Vagina (tissue), 2 donors: ENCODE results near the gene CNST. TPM values are rescaled to one million over a fixed set of nuclear protein-coding genes. Genes with fewer than 3 reads are reported as not detected.
"Not testable (repeated sequence)": the region's sequence is repeated elsewhere in the genome, so short reads cannot be mapped to it uniquely, and the experiment has no call there.

ENCODE experiments used
- DNase-seq, 2 donors: peaks; one replicate each; pipeline ENCODE4 v3.0.0-alpha.2; 2017; ENCODE audit errors: extremely low spot score in 2 of 2
- H3K27ac ChIP-seq: fragments of 200-600 bp; sonication (generic); one replicate; pipeline ENCODE4 v1.5.1; 2019
- H3K27me3 ChIP-seq: fragments of 200-600 bp; sonication (generic); one replicate; pipeline ENCODE4 v1.5.1; 2019
- H3K36me3 ChIP-seq, 2 donors: fragments of 200-600 bp; sonication (generic); one replicate each; pipeline ENCODE4 v1.5.1; 2017 to 2019
- H3K4me1 ChIP-seq: fragments of 200-600 bp; sonication (generic); one replicate; pipeline ENCODE4 v1.5.1; 2019
- H3K4me3 ChIP-seq, 2 donors: fragments of 200-600 bp; sonication (generic); 1 replicate in 1 of 2; 2 replicates in 1 of 2; pipeline ENCODE4 v1.5.1; 2016 to 2019
- H3K9me3 ChIP-seq: fragments of 200-600 bp; sonication (generic); one replicate; pipeline ENCODE4 v1.5.1; 2019
- CTCF ChIP-seq, 3 experiments: fragments of 450-650 bp in 2 of 3; fragments of 200-600 bp in 1 of 3; sonication (generic) in 1 of 3; IDR thresholded peaks; one replicate each; pipeline ENCODE4 v1.5.1; 2017 to 2019; ENCODE audit warnings: antibody characterized with exemption in 3 of 3, mild to moderate bottlenecking in 2 of 3, moderate library complexity in 2 of 3
- POLR2A ChIP-seq, 2 donors: fragments of 450-650 bp; IDR thresholded peaks; one replicate each; pipeline ENCODE4 v1.6.1; 2017; ENCODE audit warnings: antibody characterized with exemption in 2 of 2, mild to moderate bottlenecking in 2 of 2, moderate library complexity in 2 of 2
- POLR2AphosphoS5 ChIP-seq, 2 donors: sonication (generic); formaldehyde crosslinking; IDR thresholded peaks; one replicate each; pipeline ENCODE4 v1.9.0; 2017; ENCODE audit warnings: antibody characterized with exemption in 2 of 2, mild to moderate bottlenecking in 2 of 2, low read depth in 1 of 2; ENCODE audit not compliant: insufficient read depth in 1 of 2
- intact Hi-C: fragments of 100-400 bp; cut with DNase I; formaldehyde crosslinking; loops from one replicate; pipeline ENCODE4 v1.15.1; 2023
- total RNA-seq: library from RNA; depleted of rRNA; stranded (reverse); fragments of >200 nt; gene quantifications from one replicate; pipeline ENCODE4 v1.2.3, GENCODE V29; 2016

Gene CNST
- total RNA-seq, 1 donor from 2014 or later, result 20.6 TPM

GRCh38 chr1:246571309-246571708 lies 5.1 kb downstream of the CNST start:
- intact Hi-C loops, H3K9me3 ChIP-seq, H3K27me3 ChIP-seq, H3K4me3 ChIP-seq, DNase-seq, H3K36me3 ChIP-seq: not testable (repeated sequence)
- H3K4me1 ChIP-seq, result peaks cover 44% of the 10 kb centered on the region
- peak overlapping the region; percentile 74 for H3K27ac ChIP-seq
- TF ChIP-seq POLR2AphosphoS5 (IDR thresholded peaks at IDR 0.05; ENCODE audit: insufficient read depth in 1 of 2, low read depth in 1 of 2), result peak in 1 of 2 donors; percentile 64

GRCh38 chr1:246571953-246572352 lies 5.7 kb downstream of the CNST start:
- intact Hi-C loops, result loop anchor here (2.0 kb wide), 1 partner anchor 51 kb away; no protein-coding TSS in a partner anchor
- Histone ChIP-seq H3K27ac (peak overlapping the region; percentile 74), H3K4me1 (peaks cover 45% of the 10 kb centered on the region), H3K36me3 (no peaks in the 10 kb centered on the region), H3K27me3 (no peaks in the 10 kb centered on the region), H3K4me3 (no peak overlapping the region), H3K9me3 (no peaks in the 10 kb centered on the region)
- no peak for TF ChIP-seq CTCF (IDR thresholded peaks at IDR 0.05)
- no peak for DNase-seq

- Histone ChIP-seq H3K27ac (peak overlapping the region; percentile 74), H3K4me1 (peaks cover 43% of the 10 kb centered on the region), H3K36me3 (no peaks in the 10 kb centered on the region), H3K9me3 (no peaks in the 10 kb centered on the region), H3K27me3 (no peaks in the 10 kb centered on the region), H3K4me3 (no peak overlapping the region)
- intact Hi-C loops, result loop anchor here (2.0 kb wide), 1 partner anchor 50 kb away; no protein-coding TSS in a partner anchor
- DNase-seq, result no peak
- TF ChIP-seq POLR2AphosphoS5 (IDR thresholded peaks at IDR 0.05; ENCODE audit: insufficient read depth in 1 of 2, low read depth in 1 of 2), result peak in 1 of 2 donors; percentile 70
- no peak for TF ChIP-seq POLR2A (IDR thresholded peaks at IDR 0.05)
These were observed 6.5 kb downstream of the CNST start for GRCh38 chr1:246572785-246573184.

GRCh38 chr1:246573491-246573890 lies 7.2 kb downstream of the CNST start:
- Histone ChIP-seq H3K9me3 (no peaks in the 10 kb centered on the region), H3K27ac (peak overlapping the region; percentile 6), H3K36me3 (no peaks in the 10 kb centered on the region), H3K27me3 (no peaks in the 10 kb centered on the region), H3K4me1 (peaks cover 38% of the 10 kb centered on the region), H3K4me3 (no peak overlapping the region)
- DNase-seq, result no peak
- intact Hi-C loops, result loop anchor here (2.0 kb wide), 1 partner anchor 49 kb away; no protein-coding TSS in a partner anchor
- TF ChIP-seq POLR2AphosphoS5 (IDR thresholded peaks at IDR 0.05; ENCODE audit: insufficient read depth in 1 of 2, low read depth in 1 of 2) (no peak), POLR2A (IDR thresholded peaks at IDR 0.05) (no peak), CTCF (IDR thresholded peaks at IDR 0.05) (no peak)

- H3K36me3 ChIP-seq, result no peaks in the 10 kb centered on the region
- H3K4me1 ChIP-seq, result peaks cover 47% of the 10 kb centered on the region
- no peaks in the 10 kb centered on the region for H3K9me3 ChIP-seq
- no peak overlapping the region for H3K27ac ChIP-seq
- intact Hi-C loops, result no loop called here
- TF ChIP-seq POLR2AphosphoS5 (IDR thresholded peaks at IDR 0.05; ENCODE audit: insufficient read depth in 1 of 2, low read depth in 1 of 2), result no peak
- TF ChIP-seq POLR2A (IDR thresholded peaks at IDR 0.05), result no peak
- no peak for TF ChIP-seq CTCF (IDR thresholded peaks at IDR 0.05)
- no peak for DNase-seq
- no peaks in the 10 kb centered on the region for H3K27me3 ChIP-seq
- no peak overlapping the region for H3K4me3 ChIP-seq
These were observed 10.4 kb downstream of the CNST start for GRCh38 chr1:246576709-246577032.

GRCh38 chr1:246577082-246577719 lies 10.9 kb downstream of the CNST start:
- no peaks in the 10 kb centered on the region for H3K9me3 ChIP-seq
- H3K27me3 ChIP-seq, result no peaks in the 10 kb centered on the region
- intact Hi-C loops, result no loop called here
- DNase-seq, result no peak
- no peak overlapping the region for H3K27ac ChIP-seq
- peaks cover 45% of the 10 kb centered on the region for H3K4me1 ChIP-seq
- TF ChIP-seq POLR2AphosphoS5 (IDR thresholded peaks at IDR 0.05; ENCODE audit: insufficient read depth in 1 of 2, low read depth in 1 of 2), result no peak
- no peak for TF ChIP-seq POLR2A (IDR thresholded peaks at IDR 0.05)
- TF ChIP-seq CTCF (IDR thresholded peaks at IDR 0.05), result no peak
- H3K4me3 ChIP-seq, result no peak overlapping the region
- H3K36me3 ChIP-seq, result no peaks in the 10 kb centered on the region
